K562 (cell line): ENCODE data around the gene CTDSP1. TPM values are rescaled to one million over a fixed set of nuclear protein-coding genes. Genes with fewer than 3 reads are reported as not detected.

Experiments used
- ASH1L ChIP-seq: fragments of 450-650 bp; IDR thresholded peaks from 2 replicates; pipeline ENCODE4 v1.6.1; 2018; ENCODE audit warnings: borderline replicate concordance, mild to moderate bottlenecking, low read depth; ENCODE audit not compliant: partially characterized antibody
- ATF7 ChIP-seq: fragments of 450-650 bp; IDR thresholded peaks from 2 replicates; pipeline ENCODE4 v1.7.1; 2014; ENCODE audit warnings: mild to moderate bottlenecking, moderate library complexity
- CHCHD3 ChIP-seq: fragments of 250-450 bp; sonication (Bioruptor Pico); IDR thresholded peaks from 2 replicates; pipeline ENCODE4 v2.1.2; 2022; ENCODE audit warnings: mild to moderate bottlenecking
- CHD4 ChIP-seq: fragments of 200-600 bp; sonication (generic); IDR thresholded peaks from 3 replicates; pipeline ENCODE4 v1.6.1; 2012; ENCODE audit warnings: low read depth, mild to moderate bottlenecking, mixed read lengths, low read length, inconsistent platforms; ENCODE audit not compliant: insufficient read depth, insufficient replicate concordance, poor library complexity, severe bottlenecking
- EP300 ChIP-seq: IDR thresholded peaks from 2 replicates; pipeline ENCODE4 v1.6.1; 2012; ENCODE audit warnings: low read length, improper control_type of control experiment
- ESRRA ChIP-seq: fragments of 450-650 bp; IDR thresholded peaks from 2 replicates; pipeline ENCODE4 v1.6.1; 2014; ENCODE audit warnings: low read depth, mild to moderate bottlenecking, moderate library complexity, borderline replicate concordance
- ETV5 ChIP-seq: sonication (generic); formaldehyde crosslinking; IDR thresholded peaks from 2 replicates; pipeline ENCODE4 v1.4.0; 2020; ENCODE audit warnings: low read depth, mild to moderate bottlenecking, missing genetic modification reagents
- EZH2 ChIP-seq: IDR thresholded peaks from 2 replicates; pipeline ENCODE4 v1.6.1; 2012; ENCODE audit warnings: low read depth, mild to moderate bottlenecking, inconsistent platforms, low read length, borderline replicate concordance
- FOSL1 ChIP-seq: fragments of 200-800 bp; sonication (Bioruptor generic); conservative IDR thresholded peaks from 2 replicates; pipeline ENCODE4 v1.6.1; 2016; ENCODE audit warnings: missing genetic modification characterization, missing compliant biosample characterization
- FOXA1 ChIP-seq: fragments of 450-650 bp; IDR thresholded peaks from 2 replicates; pipeline ENCODE4 v1.6.1; 2016; ENCODE audit warnings: mild to moderate bottlenecking, borderline replicate concordance
- KAT2B ChIP-seq: IDR thresholded peaks from one replicate; pipeline ENCODE4 v1.6.1; 2012; ENCODE audit warnings: low read depth, mild to moderate bottlenecking, control low read depth, inconsistent platforms, low read length, moderate library complexity
- MAFK ChIP-seq: IDR thresholded peaks from 2 replicates; pipeline ENCODE4 v1.6.1; 2011; ENCODE audit warnings: low read length, improper control_type of control experiment
- MED1 ChIP-seq: sonication (generic); formaldehyde crosslinking; IDR thresholded peaks from 2 replicates; pipeline ENCODE4 v1.8.1; 2023; ENCODE audit warnings: missing genetic modification reagents, borderline replicate concordance
- MEF2D ChIP-seq: conservative IDR thresholded peaks from 2 replicates; pipeline ENCODE4 v1.6.1; 2016; ENCODE audit warnings: low read depth, missing genetic modification characterization, missing compliant biosample characterization
- MYBL2 ChIP-seq, 2 experiments: fragments of 450-650 bp in 1 of 2; sonication (generic) in 1 of 2; formaldehyde crosslinking in 1 of 2; IDR thresholded peaks; 2 replicates each; pipeline versions ENCODE4 v1.6.1 to v1.8.1; 2017 to 2022; ENCODE audit warnings: borderline replicate concordance in 1 of 2, inconsistent platforms in 1 of 2, low read depth in 1 of 2, mild to moderate bottlenecking in 1 of 2, missing genetic modification reagents in 1 of 2, moderate library complexity in 1 of 2
- NFRKB ChIP-seq: fragments of 450-650 bp; IDR thresholded peaks from 2 replicates; pipeline ENCODE4 v1.6.1; 2016; ENCODE audit warnings: low read depth
- NRF1 ChIP-seq, 2 experiments: fragments of 450-650 bp; IDR thresholded peaks in 1 of 2; conservative IDR thresholded peaks in 1 of 2; 2 replicates each; pipeline ENCODE4 v1.6.1; 2014; ENCODE audit warnings: mild to moderate bottlenecking in 2 of 2
- PHF8 ChIP-seq: fragments of 200-600 bp; sonication (generic); IDR thresholded peaks from 2 replicates; pipeline ENCODE4 v1.6.1; 2012; ENCODE audit warnings: mixed run types, mild to moderate bottlenecking, inconsistent platforms, low read length, moderate library complexity, borderline replicate concordance
- POLR2B ChIP-seq: fragments of 450-650 bp; IDR thresholded peaks from 2 replicates; pipeline ENCODE4 v1.6.1; 2018; ENCODE audit warnings: low read depth; ENCODE audit not compliant: partially characterized antibody
- SIN3A ChIP-seq, 2 experiments: fragments of 150-350 bp in 1 of 2; IDR thresholded peaks; 2 replicates each; pipeline ENCODE4 v1.6.1; 2011 to 2016; ENCODE audit warnings: borderline replicate concordance in 2 of 2, low read depth in 2 of 2, low read length in 2 of 2, mild to moderate bottlenecking in 2 of 2, moderate library complexity in 2 of 2; ENCODE audit not compliant: control insufficient read depth in 1 of 2
- SMAD1 ChIP-seq: fragments of 150-350 bp; IDR thresholded peaks from 2 replicates; pipeline ENCODE4 v1.6.1; 2014; ENCODE audit warnings: low read length, low read depth; ENCODE audit not compliant: partially characterized antibody
- SMARCA5 ChIP-seq: fragments of 450-650 bp; IDR thresholded peaks from 2 replicates; pipeline ENCODE4 v1.6.1; 2016
- TAL1 ChIP-seq: fragments of 450-650 bp; IDR thresholded peaks from 2 replicates; pipeline ENCODE4 v1.6.1; 2016; ENCODE audit warnings: mild to moderate bottlenecking
- TBP ChIP-seq: optimal IDR thresholded peaks from 2 replicates; pipeline ENCODE3; 2011; ENCODE audit warnings: low read depth, low read length, improper control_type of control experiment
- TCFL5 ChIP-seq: fragments of 250-450 bp; sonication (Bioruptor Pico); conservative IDR thresholded peaks from 2 replicates; pipeline ENCODE4 v1.6.1; 2021; ENCODE audit warnings: mild to moderate bottlenecking, moderate library complexity, matching md5 sums
- TEAD2 ChIP-seq: fragments of 450-650 bp; IDR thresholded peaks from 2 replicates; pipeline ENCODE4 v1.6.1; 2016; ENCODE audit warnings: missing genetic modification characterization, control low read depth, missing compliant biosample characterization
- TRIM28 ChIP-seq: fragments of 450-650 bp; IDR thresholded peaks from 2 replicates; pipeline ENCODE4 v1.6.1; 2017
- ZC3H11A ChIP-seq: IDR thresholded peaks from 2 replicates; pipeline ENCODE4 v1.6.1; 2012; ENCODE audit warnings: low read depth, low read length, improper control_type of control experiment
- polyA plus RNA-seq, 8 experiments: library from polyadenylated mRNA; depleted of rRNA in 4 of 8; stranded (reverse) in 5 of 8; unstranded in 3 of 8; fragments of >200 nt; fragmentation: Nextera tagmentation in 2 of 8; fragmentation: Illumina TruSeq in 1 of 8; extraction: Ambion mirVana in 2 of 8; extraction: Trizol in 1 of 8; gene quantifications; 2 replicates each; pipeline versions ENCODE4 v1.2.1 to v1.2.3, GENCODE V29; 2011 to 2014; ENCODE audit warnings: inconsistent platforms in 1 of 8, missing spikeins in 1 of 8
- total RNA-seq, 7 experiments: library from RNA; depleted of rRNA in 6 of 7; stranded (reverse); fragments of >200 nt in 6 of 7; fragmentation: Illumina TruSeq in 2 of 7; extraction: Trizol in 2 of 7; gene quantifications; 2 replicates each; pipeline versions ENCODE4 v1.2.1 to v1.2.3, GENCODE V29; 2011 to 2021; ENCODE audit warnings: low replicate concordance in 1 of 7
- TF ChIP-seq, protein P1 (sequence below): sonication (generic); formaldehyde crosslinking; IDR thresholded peaks from 2 replicates; pipeline ENCODE4 v1.8.1; 2023; ENCODE audit warnings: mild to moderate bottlenecking, missing genetic modification reagents
- TF ChIP-seq, protein P2 (sequence below): fragments of 450-650 bp; IDR thresholded peaks from 2 replicates; pipeline ENCODE4 v1.6.1; 2016

Gene CTDSP1
- total and polyA plus RNA-seq, 9 of the 15 experiments (the other 6 are each of a cell fraction or from before 2014, with no cell fraction given), result 2.4 to 74.8 (median 45.8) TPM

DNA sequence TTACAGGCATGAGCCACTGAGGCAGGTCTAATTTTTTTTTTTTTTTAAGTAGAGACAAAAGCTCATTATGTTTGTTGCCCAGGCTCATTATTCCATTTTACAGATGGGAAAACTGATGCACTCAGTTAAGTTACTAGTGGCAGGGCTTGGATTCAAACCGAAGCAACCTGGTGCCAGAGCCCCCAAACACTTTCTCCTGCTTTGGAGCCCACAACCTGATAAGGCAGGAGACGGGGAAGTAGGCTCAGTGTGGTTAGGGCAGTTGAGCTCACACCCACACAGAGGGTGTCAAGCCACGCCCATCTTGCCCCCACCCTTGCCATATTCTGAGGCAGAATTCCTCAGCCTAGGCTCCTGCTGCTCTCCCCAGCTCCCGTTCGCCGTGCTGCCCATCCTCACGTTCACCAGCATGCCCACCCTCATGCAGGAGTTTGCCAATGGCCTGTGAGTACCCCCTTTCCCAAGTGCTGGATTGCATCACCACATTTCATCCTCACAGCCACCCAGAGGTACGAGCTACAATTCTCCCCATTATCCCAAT lies 5.8 kb upstream of the CTDSP1 start (continued):
- TF ChIP-seq SMAD1 (no peak), POLR2B (peak; percentile 54), ASH1L (no peak), SIN3A (IDR thresholded peaks at IDR 0.05; ENCODE audit: borderline replicate concordance in 2 of 2, control insufficient read depth in 1 of 2, low read depth in 2 of 2, low read length in 2 of 2) (no peak), EZH2 (no peak), ZC3H11A (no peak), ATF7 (peak; percentile 57), SMARCA5 (peak; percentile 10; the same call in 1 of the 2 replicates), FOXA1 (no peak), TRIM28 (no peak), TAL1 (no peak), MED1 (CRISPR knock-in tag) (no peak), CHCHD3 (CRISPR knock-in tag) (no peak), CHD4 (no peak), TBP (peak; percentile 74), ESRRA (peak; percentile 29; the same call in 1 of the 2 replicates), NFRKB (no peak), EP300 (0 out of 2 replicates have a peak, but pooled peaks have one; percentile 18), MYBL2 (IDR thresholded peaks at IDR 0.05; ENCODE audit: low read depth) (no peak), MYBL2 (CRISPR knock-in tag; IDR thresholded peaks at IDR 0.05; ENCODE audit: borderline replicate concordance) (no peak), MEF2D (tag) (no peak), ETV5 (0 out of 2 replicates have a peak, but pooled peaks have one; percentile 43), KAT2B (no peak), FOSL1 (tag) (no peak), TEAD2 (tag) (no peak), PHF8 (peak; percentile 23; the same call in 1 of the 2 replicates), MAFK (no peak), NRF1 (conservative IDR thresholded peaks at IDR 0.05 in 1 of 2, IDR thresholded peaks at IDR 0.05 in 1 of 2) (peak; percentile 31 to 32; a peak in 2 of 4 replicates), TCFL5 (no peak)
- TF ChIP-seq, protein P1, sequence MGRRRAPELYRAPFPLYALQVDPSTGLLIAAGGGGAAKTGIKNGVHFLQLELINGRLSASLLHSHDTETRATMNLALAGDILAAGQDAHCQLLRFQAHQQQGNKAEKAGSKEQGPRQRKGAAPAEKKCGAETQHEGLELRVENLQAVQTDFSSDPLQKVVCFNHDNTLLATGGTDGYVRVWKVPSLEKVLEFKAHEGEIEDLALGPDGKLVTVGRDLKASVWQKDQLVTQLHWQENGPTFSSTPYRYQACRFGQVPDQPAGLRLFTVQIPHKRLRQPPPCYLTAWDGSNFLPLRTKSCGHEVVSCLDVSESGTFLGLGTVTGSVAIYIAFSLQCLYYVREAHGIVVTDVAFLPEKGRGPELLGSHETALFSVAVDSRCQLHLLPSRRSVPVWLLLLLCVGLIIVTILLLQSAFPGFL (CRISPR knock-in tag), result no peak
- TF ChIP-seq, protein P2, sequence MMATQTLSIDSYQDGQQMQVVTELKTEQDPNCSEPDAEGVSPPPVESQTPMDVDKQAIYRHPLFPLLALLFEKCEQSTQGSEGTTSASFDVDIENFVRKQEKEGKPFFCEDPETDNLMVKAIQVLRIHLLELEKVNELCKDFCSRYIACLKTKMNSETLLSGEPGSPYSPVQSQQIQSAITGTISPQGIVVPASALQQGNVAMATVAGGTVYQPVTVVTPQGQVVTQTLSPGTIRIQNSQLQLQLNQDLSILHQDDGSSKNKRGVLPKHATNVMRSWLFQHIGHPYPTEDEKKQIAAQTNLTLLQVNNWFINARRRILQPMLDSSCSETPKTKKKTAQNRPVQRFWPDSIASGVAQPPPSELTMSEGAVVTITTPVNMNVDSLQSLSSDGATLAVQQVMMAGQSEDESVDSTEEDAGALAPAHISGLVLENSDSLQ, result peak; percentile 45; the same call in 1 of the 2 replicates
